Breast epithelium (tissue), 4 donors: Measurements from ENCODE around the gene IER3. TPM values are rescaled to one million over a fixed set of nuclear protein-coding genes. Genes with fewer than 3 reads are reported as not detected.
A peak's percentile ranks its signal among the peaks of the same experiment; 100 is the strongest.

Experiments
- DNase-seq, 2 donors: peaks; one replicate each; pipeline ENCODE4 v3.0.0-alpha.2; 2019; ENCODE audit warnings: low spot score in 2 of 2
- H3K27ac ChIP-seq, 2 donors: fragments of 200-600 bp; sonication (generic) in 1 of 2; one replicate each; pipeline ENCODE4 v1.5.1; 2016 to 2019; ENCODE audit warnings: mild to moderate bottlenecking in 1 of 2
- H3K27me3 ChIP-seq, 2 donors: fragments of 200-600 bp; sonication (generic) in 1 of 2; one replicate each; pipeline versions ENCODE4 v1.5.1 to v1.6.0; 2017 to 2019; ENCODE audit warnings: control low read depth in 1 of 2, mild to moderate bottlenecking in 1 of 2
- H3K36me3 ChIP-seq: fragments of 200-600 bp; one replicate; pipeline ENCODE4 v1.5.1; 2019
- H3K4me1 ChIP-seq, 2 donors: fragments of 200-600 bp; sonication (generic); one replicate each; pipeline ENCODE4 v1.5.1; 2016 to 2019; ENCODE audit warnings: control low read depth in 1 of 2
- H3K4me3 ChIP-seq, 3 donors: fragments of 200-600 bp; sonication (generic); 1 replicate in 2 of 3; 2 replicates in 1 of 3; pipeline ENCODE4 v1.5.1; 2016 to 2019; ENCODE audit warnings: mild to moderate bottlenecking in 3 of 3, moderate library complexity in 2 of 3
- H3K9me3 ChIP-seq, 2 donors: fragments of 200-600 bp; sonication (generic) in 1 of 2; one replicate each; pipeline ENCODE4 v1.5.1; 2016 to 2019; ENCODE audit warnings: control low read depth in 1 of 2
- CTCF ChIP-seq, 3 donors: fragments of 450-650 bp; IDR thresholded peaks; one replicate each; pipeline ENCODE4 v1.5.1; 2016 to 2017; ENCODE audit warnings: antibody characterized with exemption in 3 of 3, mild to moderate bottlenecking in 3 of 3, moderate library complexity in 3 of 3
- POLR2A ChIP-seq: fragments of 450-650 bp; IDR thresholded peaks from one replicate; pipeline ENCODE4 v1.6.1; 2016; ENCODE audit warnings: antibody characterized with exemption, mild to moderate bottlenecking, moderate library complexity
- POLR2AphosphoS5 ChIP-seq, 3 donors: sonication (generic); formaldehyde crosslinking; IDR thresholded peaks; one replicate each; pipeline ENCODE4 v1.6.1; 2017; ENCODE audit warnings: antibody characterized with exemption in 3 of 3
- intact Hi-C: fragments of 100-400 bp; cut with DNase I; formaldehyde crosslinking; loops from one replicate; pipeline ENCODE4 v1.15.1; 2023; ENCODE audit warnings: low total_unique reads
- total RNA-seq, 3 donors: library from RNA; depleted of rRNA; stranded (reverse); fragments of >200 nt; gene quantifications; one replicate each; pipeline ENCODE4 v1.1.0, GENCODE V29; 2016

Gene IER3
- total RNA-seq, 3 donors from 2014 or later: 7.7 to 64.1 (median 20.0) TPM

- peak overlapping the region; percentile 68 to 97 for H3K27ac ChIP-seq
Measured at GRCh38 chr6:30747300-30747687, 2.9 kb upstream of the IER3 start.

GRCh38 chr6:30743099-30744053 is 971 bp downstream of the IER3 start:
- peak overlapping the region; percentile 97 to 99 for H3K27ac ChIP-seq
- no peaks in the 10 kb centered on the region for H3K9me3 ChIP-seq
- TF ChIP-seq POLR2A (no peak), CTCF (IDR thresholded peaks at IDR 0.05) (peak in 1 of 3 donors; percentile 6), POLR2AphosphoS5 (IDR thresholded peaks at IDR 0.05) (peak in 1 of 3 donors; percentile 1)
- H3K27me3 ChIP-seq: no peaks in the 10 kb centered on the region
- peak in 1 of 2 donors; percentile 44 for DNase-seq
- intact Hi-C loops: no loop called here
- H3K4me3 ChIP-seq: peak overlapping the region; percentile 83 to 93 (median 86)
- H3K36me3 ChIP-seq: no peaks in the 10 kb centered on the region
- H3K4me1 ChIP-seq: peaks cover 0 to 21% of the 10 kb centered on the region in 2 donors

More at GRCh38 chr6:30747300-30747687, 2.9 kb upstream of the IER3 start:
- Histone ChIP-seq H3K4me3 (no peak overlapping the region), H3K9me3 (no peaks in the 10 kb centered on the region), H3K4me1 (peaks cover 0 to 25% of the 10 kb centered on the region in 2 donors), H3K27me3 (no peaks in the 10 kb centered on the region), H3K36me3 (no peaks in the 10 kb centered on the region)
- intact Hi-C loops: no loop called here
- TF ChIP-seq CTCF (IDR thresholded peaks at IDR 0.05) (no peak), POLR2AphosphoS5 (IDR thresholded peaks at IDR 0.05) (no peak), POLR2A (no peak)
- no peak for DNase-seq

- peak; percentile 19 for TF ChIP-seq POLR2A
- TF ChIP-seq CTCF (IDR thresholded peaks at IDR 0.05): peak in 1 of 3 donors; percentile 8
- TF ChIP-seq POLR2AphosphoS5 (IDR thresholded peaks at IDR 0.05): peak; percentile 83 to 98 (median 92)
- DNase-seq: peak; percentile 99 to 100
- no peaks in the 10 kb centered on the region for H3K27me3 ChIP-seq
- intact Hi-C loops: no loop called here
- peak within 1 kb of the TSS; percentile 97 to 99 for H3K27ac ChIP-seq
- H3K4me1 ChIP-seq: peaks cover 0 to 22% of the 10 kb centered on the region in 2 donors
- H3K9me3 ChIP-seq: no peaks in the 10 kb centered on the region
- peak within 1 kb of the TSS; percentile 83 to 93 (median 86) for H3K4me3 ChIP-seq
- no peaks in the 10 kb centered on the region for H3K36me3 ChIP-seq
Measured at GRCh38 chr6:30742316-30743098, 1.8 kb downstream of the IER3 start, which contains the start of gene FLOT1. Gene FLOT1, minus strand, starts transcription at chr6:30742687. Its CDS starts 498 bp downstream, at chr6:30742189.

GRCh38 chr6:30741789-30742315 is 2.5 kb downstream of the IER3 start:
- TF ChIP-seq POLR2A (no peak), CTCF (IDR thresholded peaks at IDR 0.05) (no peak), POLR2AphosphoS5 (IDR thresholded peaks at IDR 0.05) (no peak)
- intact Hi-C loops: no loop called here
- DNase-seq: no peak
- no peaks in the 10 kb centered on the region for H3K36me3 ChIP-seq
- H3K4me1 ChIP-seq: peaks cover 4 to 28% of the 10 kb centered on the region in 2 donors
- peak overlapping the region; percentile 97 to 99 for H3K27ac ChIP-seq
- peak overlapping the region; percentile 83 to 93 (median 86) for H3K4me3 ChIP-seq
- H3K9me3 ChIP-seq: no peaks in the 10 kb centered on the region
- no peaks in the 10 kb centered on the region for H3K27me3 ChIP-seq
